DMS53 treated with DMSO at 0.1 percent for 48 hours (cell line): ENCODE measurements around the gene OSTM1.

Experiments
- DNase-seq: peaks from one replicate; lab custom pipeline; 2025; ENCODE audit not compliant: unreplicated experiment; lab: John Stamatoyannopoulos, UW

OSTM1 gene

GRCh38 chr6:108105571-108105970, 31.0 kb upstream of the OSTM1 start:
- DNase-seq = no peak

- no peak for DNase-seq
Observed at GRCh38 chr6:108102965-108103364, 28.4 kb upstream of the OSTM1 start.

- DNase-seq = no peak
Observed at GRCh38 chr6:108100003-108100402, 25.5 kb upstream of the OSTM1 start.

GRCh38 chr6:108097882-108098281, 23.3 kb upstream of the OSTM1 start:
- no peak for DNase-seq

GRCh38 chr6:108093781-108094300, 19.3 kb upstream of the OSTM1 start:
- DNase-seq = no peak

GRCh38 chr6:108091288-108091687, 16.7 kb upstream of the OSTM1 start:
- no peak for DNase-seq

GRCh38 chr6:108083349-108083748, 8.8 kb upstream of the OSTM1 start:
- no peak for DNase-seq

- no peak for DNase-seq
Observed at GRCh38 chr6:108082539-108082938, 8.0 kb upstream of the OSTM1 start.

- DNase-seq = no peak
Observed at GRCh38 chr6:108080010-108080780, 5.7 kb upstream of the OSTM1 start.

GRCh38 chr6:108078191-108078590, 3.6 kb upstream of the OSTM1 start:
- no peak for DNase-seq

- no peak for DNase-seq
Observed at GRCh38 chr6:108074057-108074358, 533 bp downstream of the OSTM1 start.

GRCh38 chr6:108071736-108072276, 2.7 kb downstream of the OSTM1 start:
- no peak for DNase-seq

GRCh38 chr6:108068618-108069017, 5.9 kb downstream of the OSTM1 start:
- DNase-seq = no peak

- no peak for DNase-seq
Observed at GRCh38 chr6:108068182-108068581, 6.4 kb downstream of the OSTM1 start.

- no peak for DNase-seq
Observed at GRCh38 chr6:108052706-108053105, 21.8 kb downstream of the OSTM1 start.

- no peak for DNase-seq
Observed at GRCh38 chr6:108051481-108051880, 23.1 kb downstream of the OSTM1 start.

GRCh38 chr6:108039681-108040080, 34.9 kb downstream of the OSTM1 start:
- DNase-seq = no peak

GRCh38 chr6:108036884-108037283, 37.7 kb downstream of the OSTM1 start:
- DNase-seq = no peak

GRCh38 chr6:108031968-108032367, 42.6 kb downstream of the OSTM1 start:
- no peak for DNase-seq

- no peak for DNase-seq
Observed at GRCh38 chr6:108030211-108030610, 44.3 kb downstream of the OSTM1 start.

- no peak for DNase-seq
Observed at GRCh38 chr6:108029226-108029921, 45.2 kb downstream of the OSTM1 start.

- DNase-seq = no peak
Observed at GRCh38 chr6:108027594-108027993, 46.9 kb downstream of the OSTM1 start.
